GM21390 (cell line): ENCODE data around the gene FIBCD1.

Experiments
- ATAC-seq: cut with Tn5 transposase; IDR thresholded peaks from one replicate; pipeline ENCODE4 v1.9.1; 2021; ENCODE audit not compliant: unreplicated experiment

FIBCD1 gene

GRCh38 chr9:130938652-130939404 lies at the start of gene FIBCD1:
TSS of gene FIBCD1 (minus strand) at chr9:130939247. CDS start at chr9:130938607, 640 bp downstream.
- ATAC-seq = no peak

- no peak for ATAC-seq
These were observed 49.3 kb upstream of the FIBCD1 start for GRCh38 chr9:130988400-130988747.

GRCh38 chr9:130987738-130988399 lies 48.8 kb upstream of the FIBCD1 start:
- ATAC-seq = no peak

- no peak for ATAC-seq
These were observed 48.0 kb upstream of the FIBCD1 start for GRCh38 chr9:130987054-130987453.

GRCh38 chr9:130986356-130986965 lies 47.4 kb upstream of the FIBCD1 start:
- no peak for ATAC-seq

DNA sequence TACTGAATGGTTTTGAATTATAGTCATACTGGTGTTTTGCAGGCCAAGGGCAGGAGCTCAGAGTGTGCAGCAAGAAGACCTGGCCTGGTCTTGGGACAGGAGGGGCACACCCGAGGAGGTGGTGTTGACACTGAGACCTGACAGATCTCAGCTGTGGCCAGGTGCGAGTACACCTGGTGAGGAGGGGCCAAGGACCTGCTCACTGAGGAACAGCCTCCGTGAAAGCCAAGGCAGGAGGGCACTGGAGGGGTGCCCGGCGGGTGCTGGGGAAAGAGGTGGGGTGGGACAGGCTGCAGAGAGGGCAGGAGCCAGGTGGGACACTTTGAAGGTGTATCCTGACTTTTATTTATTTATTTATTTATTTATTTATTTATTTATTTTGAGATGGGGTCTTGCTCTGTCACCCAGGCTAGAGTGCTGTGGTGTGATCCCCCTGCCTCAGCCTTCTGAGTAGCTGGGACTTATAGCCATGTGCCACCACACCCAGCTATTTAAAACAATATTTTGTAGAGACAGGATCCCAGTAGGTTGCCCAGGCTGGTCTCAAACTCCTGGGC lies 46.6 kb upstream of the FIBCD1 start:
- no peak for ATAC-seq

DNA sequence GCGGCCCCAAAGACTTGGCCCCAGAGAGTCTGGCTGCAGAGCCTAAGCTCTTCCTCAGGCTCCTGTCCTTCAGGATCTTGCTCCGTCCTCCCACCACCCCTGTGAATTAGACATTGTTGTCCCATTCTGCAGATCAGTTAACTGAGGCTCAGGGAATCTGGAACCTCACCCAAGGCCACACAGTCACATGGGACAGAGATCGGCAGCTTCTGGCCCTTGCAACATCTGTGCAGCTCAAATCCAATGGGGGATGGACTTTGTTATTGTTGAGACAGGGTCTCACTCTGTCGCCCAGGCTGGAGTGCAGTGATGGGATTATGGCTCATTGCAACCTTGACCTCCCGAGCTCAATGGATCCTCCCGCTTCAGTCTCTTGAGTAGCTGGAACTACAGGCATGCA lies 46.0 kb upstream of the FIBCD1 start:
- ATAC-seq = no peak

DNA sequence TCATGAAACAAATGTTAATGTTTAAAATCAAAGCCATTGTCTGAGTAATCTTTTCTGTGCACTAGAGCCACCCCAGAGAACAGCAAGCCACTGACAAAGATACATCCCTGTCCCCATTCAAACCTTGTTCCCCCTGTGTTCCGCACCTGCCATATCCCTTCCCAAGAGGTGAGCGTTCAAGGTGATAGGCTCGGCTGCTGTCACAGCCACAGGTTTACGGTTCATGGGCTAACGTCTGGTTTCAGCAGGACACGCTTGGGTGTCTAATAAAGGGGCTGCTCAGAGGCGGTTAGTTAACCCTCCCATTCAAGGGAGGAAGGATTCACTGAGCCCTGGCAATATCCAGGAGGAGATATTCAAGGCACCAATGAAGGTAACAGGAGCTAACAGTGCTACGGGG lies 45.5 kb upstream of the FIBCD1 start:
- no peak for ATAC-seq

DNA sequence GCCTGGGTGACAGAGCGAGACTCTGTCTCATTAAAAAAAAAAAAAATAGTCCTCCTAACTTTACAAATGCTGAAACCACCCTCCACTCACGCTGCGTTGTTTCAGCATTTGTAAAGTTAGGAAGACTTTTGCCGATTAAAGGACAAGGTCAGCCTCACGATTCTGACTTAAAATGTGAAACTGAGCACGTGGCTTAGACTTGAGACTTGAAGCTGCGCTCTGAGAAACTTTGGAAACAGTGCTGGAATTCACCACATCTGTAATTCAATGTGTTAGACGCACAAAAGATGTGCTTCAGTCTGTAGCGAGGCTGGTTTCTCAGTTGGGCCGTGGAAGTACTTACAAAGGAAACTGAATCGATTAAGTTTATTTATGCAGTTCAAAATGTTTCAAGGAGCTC lies 44.9 kb upstream of the FIBCD1 start:
- no peak for ATAC-seq

- no peak for ATAC-seq
These were observed 44.3 kb upstream of the FIBCD1 start for GRCh38 chr9:130983359-130983670.

DNA sequence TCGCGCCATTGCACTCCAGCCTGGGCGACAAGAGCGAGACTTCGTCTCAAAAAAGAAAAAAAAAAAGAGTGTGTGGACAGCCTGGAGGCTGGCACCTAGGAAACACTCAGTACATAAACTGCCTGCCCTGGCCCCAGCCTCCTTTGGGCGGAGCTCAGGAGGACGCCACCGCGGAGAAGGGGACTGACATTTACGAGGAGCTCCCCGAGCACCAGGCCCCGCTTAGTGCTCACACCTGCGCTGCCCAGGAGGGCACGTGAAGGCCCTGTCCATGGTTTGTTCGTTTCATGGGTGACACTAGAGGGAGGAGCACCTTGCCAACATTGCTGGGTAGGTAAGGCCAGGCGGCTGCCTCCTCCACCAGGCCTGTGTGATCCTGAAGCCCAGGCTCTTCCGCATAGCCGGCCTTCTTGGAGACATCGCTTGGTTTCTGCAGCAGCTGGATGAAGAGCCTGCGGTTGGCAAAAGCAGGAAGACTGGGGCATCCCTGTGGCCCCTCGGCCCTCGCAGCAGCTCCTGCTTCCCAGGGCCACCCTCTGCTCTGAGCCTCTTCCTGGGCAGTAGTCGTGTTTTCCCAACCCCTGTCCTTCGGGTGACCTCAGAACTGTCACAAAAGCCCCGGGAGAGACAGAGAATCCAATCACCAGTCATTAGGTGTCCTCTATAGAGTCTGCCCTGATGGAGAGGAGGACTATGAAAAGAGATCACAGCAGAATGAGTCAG lies 43.8 kb upstream of the FIBCD1 start:
- no peak for ATAC-seq

- ATAC-seq = no peak
These were observed 42.7 kb upstream of the FIBCD1 start for GRCh38 chr9:130981756-130982137.

- no peak for ATAC-seq
These were observed 42.1 kb upstream of the FIBCD1 start for GRCh38 chr9:130981002-130981755.

- no peak for ATAC-seq
These were observed 41.5 kb upstream of the FIBCD1 start for GRCh38 chr9:130980526-130980925.

DNA sequence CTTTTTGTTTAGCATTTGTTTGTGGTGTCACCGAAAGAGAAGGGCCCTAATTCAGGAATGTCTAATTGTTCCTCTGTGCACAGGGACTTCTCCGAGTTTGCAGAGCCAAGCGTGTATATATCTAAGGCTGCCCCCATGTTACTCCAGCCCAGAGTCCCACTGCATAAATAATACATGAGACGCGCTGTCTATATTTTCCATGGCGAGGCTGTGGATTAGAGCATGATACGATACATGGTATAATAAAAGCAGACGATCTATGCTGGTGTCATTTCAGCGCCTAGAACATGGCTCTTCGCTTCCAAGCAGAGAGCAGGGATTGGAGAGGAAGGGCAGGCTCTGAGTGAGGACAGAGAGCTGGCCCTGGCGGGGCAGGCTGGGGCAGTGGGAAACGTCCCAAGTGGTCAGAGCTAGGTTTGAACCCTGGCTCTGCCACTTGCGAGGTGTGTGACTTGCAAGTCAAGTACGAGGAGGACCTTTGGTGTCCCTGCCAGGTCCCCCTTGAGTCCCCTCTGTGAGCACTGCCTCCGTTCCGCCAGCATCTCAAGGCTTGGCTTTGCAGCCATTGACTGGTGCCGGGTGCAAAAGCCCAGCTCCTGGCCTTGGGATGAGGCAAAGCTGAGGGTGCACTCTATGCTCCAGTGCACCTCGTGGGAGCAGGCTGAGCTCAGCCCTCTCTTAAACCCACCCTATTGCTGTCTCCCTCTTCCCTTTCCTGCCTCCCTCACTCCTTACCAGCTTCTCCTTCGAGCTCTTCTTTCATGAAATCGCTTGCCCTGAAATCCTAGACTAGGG lies 40.7 kb upstream of the FIBCD1 start:
- ATAC-seq = no peak

DNA sequence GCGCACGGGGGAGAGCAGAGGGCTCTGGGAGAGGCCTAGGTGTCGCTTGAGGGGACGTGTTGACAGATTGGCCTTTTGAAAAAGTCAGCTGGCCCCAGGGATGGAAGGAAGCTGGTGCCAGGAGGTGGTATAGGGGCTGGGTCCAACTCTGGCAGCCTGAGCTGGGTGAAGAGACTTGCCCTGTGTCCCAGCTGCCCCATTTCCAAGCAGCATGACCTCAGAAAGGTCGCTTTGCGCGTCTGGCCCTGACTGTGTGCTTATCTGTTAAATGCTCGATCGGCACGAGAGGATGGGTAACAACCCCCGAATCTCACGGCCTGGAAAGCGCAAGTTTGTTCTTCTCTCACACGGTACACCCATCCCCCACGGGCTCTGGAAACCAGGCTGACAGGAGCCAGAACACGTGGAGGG lies 38.8 kb upstream of the FIBCD1 start:
- no peak for ATAC-seq

DNA sequence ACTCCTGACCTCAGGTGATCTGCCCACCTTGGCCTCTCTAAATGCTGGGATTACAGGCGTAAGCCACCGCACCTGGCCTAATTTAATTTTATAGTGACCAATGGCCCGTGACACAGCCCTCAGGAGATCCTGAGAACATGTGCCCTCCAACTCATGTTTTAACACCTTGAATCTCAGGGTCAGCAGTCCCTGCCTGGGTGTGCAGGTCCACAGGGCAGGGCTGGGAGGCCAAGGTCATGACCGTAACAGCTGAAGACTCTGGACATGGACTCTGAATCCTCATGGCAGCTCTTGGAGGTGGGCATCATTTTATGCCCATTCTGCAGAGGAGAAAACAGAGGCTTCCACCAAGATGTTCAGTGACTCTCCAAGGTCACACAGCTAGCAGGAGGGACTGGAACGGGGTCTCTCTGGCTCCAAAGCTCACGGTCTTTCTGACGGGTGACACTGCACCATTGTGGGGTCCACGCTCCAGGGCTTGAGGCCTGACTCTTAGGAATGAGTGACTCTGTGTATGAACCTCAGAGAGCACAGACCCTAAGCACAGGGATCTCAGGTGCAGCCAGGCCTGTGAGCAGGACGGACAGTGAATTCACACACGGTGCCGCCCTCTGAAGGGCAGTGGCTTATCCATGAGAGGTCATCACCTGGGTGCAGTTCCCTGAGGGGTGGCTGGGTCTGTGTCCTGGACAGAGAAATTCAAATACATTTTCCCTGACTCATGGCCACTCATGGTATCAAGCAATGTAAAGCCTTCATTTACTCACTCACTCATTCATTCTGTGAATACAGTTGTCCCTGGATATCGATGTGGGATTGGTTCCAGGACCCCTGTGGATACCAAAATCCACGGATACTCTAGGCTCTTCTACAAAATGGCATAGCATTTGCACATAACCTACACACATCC lies 37.1 kb upstream of the FIBCD1 start:
- no peak for ATAC-seq

- ATAC-seq = no peak
These were observed 36.1 kb upstream of the FIBCD1 start for GRCh38 chr9:130975156-130975555.

DNA sequence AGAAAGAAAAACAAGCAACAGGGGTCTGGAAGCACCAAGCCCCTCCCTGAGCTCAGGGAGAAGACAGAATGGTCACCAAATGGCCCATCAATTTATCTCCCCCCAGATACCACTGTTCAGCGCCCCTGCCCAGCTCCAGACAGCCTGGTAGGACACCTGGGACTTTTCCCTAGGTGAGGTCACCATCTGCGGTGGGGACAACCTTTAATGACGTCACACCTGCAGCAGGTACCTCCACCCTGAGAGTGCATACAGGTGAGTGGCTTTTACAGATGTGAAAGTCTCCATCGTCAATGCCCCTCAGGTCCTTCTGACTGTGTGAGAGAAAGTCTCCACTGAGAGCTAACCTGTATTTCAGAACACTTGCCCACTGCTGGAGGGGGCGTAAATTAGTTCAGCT lies 35.6 kb upstream of the FIBCD1 start:
- no peak for ATAC-seq
